ENCODE results near the gene LSMEM2. TPM values are rescaled to one million over a fixed set of nuclear protein-coding genes. Genes with fewer than 3 reads are reported as not detected.
A peak's percentile ranks its signal among the peaks of the same experiment; 100 is the strongest.
"Not testable (repeated sequence)": the region's sequence is repeated elsewhere in the genome, so short reads cannot be mapped to it uniquely, and the experiment has no call there.

The LSMEM2 gene
- not detected in 2 replicates for total RNA-seq

DNA sequence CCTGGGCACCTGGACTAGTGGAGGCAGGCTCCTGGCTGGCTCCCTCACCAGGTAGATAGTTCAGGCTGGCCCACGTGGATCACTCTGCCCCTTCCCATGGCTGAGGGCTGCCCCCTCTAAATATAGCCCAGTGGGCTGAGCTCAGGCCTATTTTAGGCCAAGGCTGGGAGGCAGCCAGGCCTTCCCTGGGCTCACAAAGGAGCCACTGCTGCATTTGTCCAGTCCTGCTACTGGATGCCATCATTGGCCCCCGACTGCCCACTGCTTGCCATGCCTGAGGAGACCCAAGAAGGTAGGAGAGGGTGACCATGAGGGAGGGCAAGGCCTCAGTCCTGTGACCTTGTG is at the start of gene LSMEM2:
Gene LSMEM2 (plus strand): TSS at position 208 of the 345 bp plus-strand sequence. CDS start 27 bp downstream, at position 235.
- DNase-seq (ENCODE audit: low read depth in 2 of 2): no peak

DNA sequence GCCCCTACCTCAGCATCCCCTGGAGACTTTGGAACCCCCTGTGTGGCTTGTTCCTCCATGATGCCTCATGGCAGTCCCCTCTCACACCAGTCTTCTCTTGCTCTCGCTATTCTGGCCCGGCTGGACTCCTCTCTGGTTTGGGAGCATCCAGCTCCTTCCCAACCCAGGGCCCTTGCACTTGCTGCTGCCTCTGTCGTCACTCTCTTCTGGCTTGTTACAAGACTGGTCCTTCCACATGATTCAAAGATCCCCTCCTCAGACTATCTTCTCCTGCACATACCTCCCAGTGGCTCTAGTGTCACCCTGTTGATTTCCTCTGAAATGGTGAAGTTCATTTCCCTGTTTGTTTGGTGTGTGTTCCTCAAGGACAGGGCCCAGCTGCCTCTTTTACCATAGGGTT is 49.4 kb upstream of the LSMEM2 start:
- DNase-seq (ENCODE audit: low read depth in 2 of 2): no peak

DNA sequence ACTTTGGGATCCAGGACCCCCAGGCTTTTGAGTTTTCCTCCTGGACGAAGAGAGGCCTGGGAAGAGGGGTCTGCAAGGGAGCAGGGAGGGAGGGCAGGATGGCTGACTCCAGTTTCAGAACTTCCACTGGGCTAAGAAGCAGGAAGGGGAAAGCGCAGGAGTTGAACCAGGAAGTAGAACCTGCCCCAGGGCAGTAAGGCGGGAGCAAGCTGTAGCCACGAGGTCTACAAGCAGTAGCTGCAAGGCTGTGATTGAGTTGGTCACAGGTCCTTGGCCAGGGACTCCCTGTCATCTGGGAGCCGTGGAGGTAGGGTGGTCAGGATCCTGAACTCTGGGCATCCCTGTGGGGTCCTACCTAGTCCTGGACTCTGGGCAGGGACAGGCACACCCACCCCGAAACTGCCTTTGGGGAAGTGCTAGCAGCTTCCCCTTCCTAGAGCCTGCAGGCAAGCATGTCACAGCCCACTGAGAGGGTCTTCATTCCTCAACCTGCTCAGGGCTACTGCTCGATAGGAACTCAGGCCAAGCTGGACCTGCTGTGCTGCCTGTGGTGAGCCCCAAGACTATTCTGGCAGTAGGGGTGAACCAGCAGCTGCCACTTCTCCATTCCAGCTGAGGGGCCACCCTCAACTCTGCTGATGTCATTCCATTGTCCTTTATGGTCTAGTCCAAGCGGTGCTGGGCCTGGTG is 48.6 kb upstream of the LSMEM2 start:
- DNase-seq (ENCODE audit: low read depth in 2 of 2): no peak

DNA sequence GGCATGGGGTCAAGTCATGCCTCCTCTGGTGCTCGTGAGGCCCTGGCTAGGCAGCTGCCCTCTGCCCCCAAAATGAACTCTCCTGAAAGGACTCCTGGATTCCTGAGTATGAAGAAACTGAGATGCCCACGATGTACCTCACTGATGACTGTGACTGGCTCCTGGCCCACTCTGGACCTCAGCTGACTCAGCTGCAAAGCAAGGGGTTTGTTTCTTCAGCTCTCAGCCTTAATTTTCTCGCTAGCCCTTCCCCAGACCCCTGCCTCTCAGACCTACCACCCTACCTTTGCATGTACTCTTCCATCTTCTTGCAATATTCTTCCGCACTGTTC is 48.1 kb upstream of the LSMEM2 start:
- DNase-seq (ENCODE audit: low read depth in 2 of 2): no peak

DNA sequence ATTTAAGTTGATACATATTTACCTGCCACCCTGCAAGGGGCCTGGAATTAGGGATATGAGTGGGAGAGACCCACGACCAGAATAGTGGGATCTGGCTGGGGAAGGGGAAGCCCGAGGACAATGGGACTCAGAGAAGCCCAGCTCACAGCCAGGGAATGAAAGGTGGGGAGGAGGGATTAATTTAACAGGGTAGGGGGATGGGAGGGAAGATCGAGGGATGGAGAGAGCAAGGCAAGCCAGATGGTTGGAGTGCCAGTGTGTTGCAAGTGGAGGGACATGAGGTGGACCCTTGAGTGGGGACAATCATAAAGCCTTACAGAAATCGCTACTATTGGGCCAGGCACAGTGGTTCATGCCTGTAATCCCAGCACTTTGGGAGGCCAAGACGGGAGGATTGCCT is 47.3 kb upstream of the LSMEM2 start:
- DNase-seq (ENCODE audit: low read depth in 2 of 2): no peak

DNA sequence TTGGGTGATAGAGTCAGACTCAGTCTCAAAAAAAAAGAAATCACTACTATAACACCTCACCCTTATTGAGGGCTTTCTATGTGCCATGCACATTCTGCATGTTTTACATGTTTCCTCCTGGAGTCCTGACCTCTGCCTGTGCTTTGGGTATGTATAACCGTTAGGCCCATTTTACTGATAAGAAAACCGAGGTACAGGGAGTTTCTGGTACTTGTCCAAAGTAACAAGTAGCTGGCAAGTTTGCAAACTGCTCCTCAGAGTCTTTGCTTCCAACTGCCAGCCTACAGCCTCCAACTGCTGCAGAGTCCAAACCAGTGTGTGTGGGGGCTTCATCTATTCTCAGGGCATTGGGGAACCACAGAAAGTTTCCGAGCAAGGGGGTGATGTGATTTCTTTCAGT is 46.6 kb upstream of the LSMEM2 start:
- DNase-seq (ENCODE audit: low read depth in 2 of 2): no peak

DNA sequence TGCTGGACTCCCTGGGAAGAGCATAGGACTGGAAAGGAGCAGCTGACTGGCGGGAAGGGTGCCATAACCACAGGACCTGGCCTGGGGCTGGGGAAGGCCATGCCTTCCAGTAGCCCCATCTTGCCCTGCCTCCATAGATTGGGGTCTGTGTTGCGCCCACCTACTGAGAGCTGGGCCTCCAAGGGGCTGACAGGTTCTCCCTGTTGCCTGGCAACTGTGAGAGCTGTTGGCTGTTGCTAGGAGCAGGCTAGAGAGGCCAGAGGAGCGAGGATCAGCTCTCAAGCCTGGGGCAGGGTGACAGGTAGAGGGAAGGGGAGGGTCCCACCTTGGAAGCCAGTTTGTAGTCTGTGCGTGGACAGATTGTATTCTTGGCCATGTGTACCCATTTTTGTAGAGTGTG is 45.7 kb upstream of the LSMEM2 start:
- DNase-seq (ENCODE audit: low read depth in 2 of 2): no peak

DNA sequence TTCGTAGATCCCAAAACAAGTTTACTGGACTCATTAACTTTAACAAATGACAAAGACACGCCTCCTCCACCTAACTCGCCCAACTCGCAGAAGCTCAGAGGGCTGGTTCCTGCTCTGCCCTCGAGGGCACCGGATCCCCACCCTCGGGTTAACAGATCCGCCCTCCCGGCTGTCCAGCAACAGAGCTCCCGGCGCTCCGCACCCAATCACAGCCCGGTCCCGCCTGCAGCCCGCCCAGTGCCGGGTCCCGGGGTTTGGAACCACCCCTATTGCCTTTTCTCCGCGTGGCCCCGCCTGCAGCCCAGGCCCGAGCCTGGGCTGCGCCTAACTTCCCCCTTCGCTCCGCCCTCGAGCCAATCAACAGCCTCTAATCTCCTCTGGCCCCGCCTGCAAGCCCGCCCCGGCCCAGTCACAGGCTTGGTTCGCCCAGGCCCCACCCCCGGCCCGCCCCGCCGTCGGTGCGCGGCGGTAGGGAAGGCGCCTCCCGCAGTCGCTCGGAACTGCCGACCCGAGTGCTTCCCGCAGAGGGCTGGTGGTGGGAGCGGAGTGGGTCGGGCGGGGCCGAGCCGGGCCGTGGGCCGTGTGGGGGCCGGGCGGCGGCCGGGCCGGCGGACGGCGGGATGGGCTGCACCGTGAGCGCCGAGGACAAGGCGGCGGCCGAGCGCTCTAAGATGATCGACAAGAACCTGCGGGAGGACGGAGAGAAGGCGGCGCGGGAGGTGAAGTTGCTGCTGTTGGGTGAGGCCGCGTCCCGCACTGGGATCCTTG is 43.0 kb upstream of the LSMEM2 start, which contains the start of gene GNAI2:
Gene GNAI2 (plus strand): TSS at position 489 of the 768 bp plus-strand sequence. CDS start 132 bp downstream, at position 621.
- peak; percentile 99 for DNase-seq (ENCODE audit: low read depth in 2 of 2)

DNA sequence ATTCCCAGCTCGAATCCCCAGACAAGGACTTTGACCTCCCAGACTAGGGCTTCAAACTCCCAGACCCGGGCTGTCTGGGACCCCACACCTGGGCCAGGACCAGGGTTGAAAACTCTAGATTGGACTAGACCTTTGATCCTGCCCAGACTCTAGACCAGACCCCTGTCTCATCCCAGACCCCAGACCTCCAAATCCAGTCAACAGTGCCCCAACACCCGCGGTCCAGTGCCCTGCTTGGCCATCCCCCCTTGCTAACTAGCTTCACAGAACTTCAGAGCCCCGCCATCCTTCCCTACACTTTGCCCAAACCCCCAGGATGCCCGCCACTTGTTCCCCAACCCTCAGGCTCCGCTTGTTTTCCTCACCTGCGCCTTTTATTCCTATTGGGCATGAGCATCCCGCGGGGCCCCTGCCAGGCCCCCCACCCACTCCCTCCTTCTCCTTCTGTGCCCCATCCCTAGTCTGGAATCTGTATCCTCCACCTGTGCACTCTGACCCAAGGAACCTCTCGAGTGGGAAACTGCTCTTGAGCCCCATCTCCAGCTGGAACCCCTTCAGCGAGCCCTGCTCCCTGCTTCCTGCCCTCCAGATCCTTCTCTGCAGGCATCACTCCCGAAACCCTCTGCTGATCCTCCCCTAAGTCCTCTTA is 42.3 kb upstream of the LSMEM2 start:
- DNase-seq (ENCODE audit: low read depth in 2 of 2): no peak

DNA sequence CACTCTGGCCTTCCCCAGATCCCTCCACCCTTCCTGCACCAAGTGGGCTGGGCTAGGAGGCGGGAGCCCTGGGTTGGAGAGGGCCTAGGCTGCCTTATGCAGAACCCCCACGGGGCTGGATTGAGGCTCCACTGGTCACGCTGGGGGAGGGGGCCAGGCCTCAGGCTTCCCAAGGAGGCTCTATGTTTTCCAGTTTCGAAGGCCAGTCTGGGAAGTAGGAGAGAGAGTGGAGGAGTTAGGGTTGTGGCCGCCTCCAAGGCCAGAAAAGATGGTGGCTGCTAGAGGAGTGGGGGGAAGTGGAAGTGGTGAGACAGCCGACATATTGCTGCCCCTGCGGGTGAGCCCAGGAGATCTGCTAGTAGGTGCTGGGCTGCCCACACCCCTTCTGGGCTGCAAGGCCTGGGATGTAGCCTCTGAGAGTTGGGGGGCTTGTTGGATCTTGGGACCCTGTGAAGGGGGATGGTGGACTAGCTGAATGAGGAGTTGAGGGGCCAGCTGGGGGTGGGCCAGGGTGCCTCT is 41.7 kb upstream of the LSMEM2 start:
- DNase-seq (ENCODE audit: low read depth in 2 of 2): peak in 1 of 2 donors; percentile 59

DNA sequence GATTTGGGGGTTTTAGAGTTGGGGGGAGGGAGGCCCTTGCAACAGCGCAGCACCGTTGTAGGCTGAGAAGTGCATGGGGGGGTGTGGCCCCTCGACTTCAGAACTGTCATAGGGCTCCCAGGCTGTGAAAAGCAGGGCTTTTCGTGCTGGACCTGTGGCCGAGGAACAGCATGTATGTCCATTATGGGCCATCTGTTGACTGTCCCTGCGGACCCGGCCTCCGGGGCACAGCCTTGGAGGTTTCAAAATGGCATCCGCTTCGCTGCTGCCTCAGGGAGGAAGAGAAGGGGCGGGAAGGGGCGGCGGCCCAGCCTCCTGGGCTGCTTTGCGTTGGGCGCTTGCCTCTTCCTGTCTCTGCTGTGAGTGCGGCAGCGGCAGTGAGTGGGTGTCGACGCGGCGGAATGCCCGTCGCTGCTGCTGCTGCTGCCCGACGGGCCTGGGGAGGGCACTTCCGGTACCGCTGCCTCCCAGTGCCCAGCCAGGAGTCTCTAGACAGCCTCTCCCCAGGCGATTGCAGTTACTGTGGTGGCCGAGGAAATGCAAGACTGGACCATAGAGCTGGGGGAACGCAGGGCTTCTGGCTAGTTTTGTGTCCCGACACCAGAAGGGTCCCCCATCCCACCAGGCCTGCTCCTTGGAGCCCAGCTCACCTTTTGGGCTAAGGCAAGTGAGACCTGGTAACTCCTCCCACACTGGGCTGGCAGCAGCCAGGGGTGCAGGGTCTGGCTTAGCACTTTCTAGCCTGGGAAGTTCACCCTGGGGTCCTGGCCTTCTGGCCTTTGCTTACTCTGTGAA is 40.9 kb upstream of the LSMEM2 start:
- peak; percentile 75 to 85 for DNase-seq (ENCODE audit: low read depth in 2 of 2)

DNA sequence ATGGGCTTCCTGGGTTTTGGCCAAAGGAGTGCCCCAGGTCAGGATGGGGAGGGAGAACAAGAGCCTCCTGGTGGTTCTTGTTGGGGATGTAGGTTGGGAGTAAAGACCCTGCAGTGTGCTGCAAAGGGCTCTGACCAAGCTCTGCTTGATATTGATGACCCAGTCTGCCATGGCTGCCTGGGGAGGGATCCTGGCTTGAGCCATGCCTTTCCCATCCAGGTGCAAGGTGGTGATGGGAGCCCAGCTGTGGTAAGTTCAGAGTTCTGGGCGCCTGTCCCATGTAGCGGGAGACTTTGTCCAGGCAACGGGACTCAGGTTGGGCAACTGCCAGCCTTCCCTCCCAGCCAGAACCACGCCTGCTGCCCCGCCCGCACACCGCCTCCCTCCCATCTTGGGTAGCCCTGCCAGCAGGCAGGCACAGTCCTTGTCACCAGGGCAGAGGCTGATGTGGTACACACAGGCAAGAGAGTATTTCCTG is 40.3 kb upstream of the LSMEM2 start:
- peak in 1 of 2 donors; percentile 64 for DNase-seq (ENCODE audit: low read depth in 2 of 2)

DNA sequence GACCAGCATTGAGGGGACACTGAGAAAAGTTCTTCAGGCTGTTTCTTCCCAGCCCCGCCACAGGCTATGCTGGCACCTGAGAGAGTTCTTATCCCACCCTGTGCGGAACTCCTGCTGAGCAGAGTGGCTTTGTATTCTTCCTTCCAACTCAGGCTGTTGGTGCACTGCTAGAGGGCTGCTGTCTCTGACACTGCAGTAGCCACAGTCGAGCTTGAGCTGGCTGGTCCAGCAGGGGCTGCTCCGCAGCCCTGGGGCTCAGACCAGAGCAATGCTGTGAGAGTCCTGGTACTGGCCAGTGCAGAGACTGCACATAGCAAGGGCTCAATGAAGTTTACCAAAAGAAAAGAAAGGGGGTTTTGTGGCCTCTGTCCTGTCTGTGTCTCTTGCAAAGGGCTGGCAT is 39.2 kb upstream of the LSMEM2 start:
- DNase-seq (ENCODE audit: low read depth in 2 of 2): no peak

DNA sequence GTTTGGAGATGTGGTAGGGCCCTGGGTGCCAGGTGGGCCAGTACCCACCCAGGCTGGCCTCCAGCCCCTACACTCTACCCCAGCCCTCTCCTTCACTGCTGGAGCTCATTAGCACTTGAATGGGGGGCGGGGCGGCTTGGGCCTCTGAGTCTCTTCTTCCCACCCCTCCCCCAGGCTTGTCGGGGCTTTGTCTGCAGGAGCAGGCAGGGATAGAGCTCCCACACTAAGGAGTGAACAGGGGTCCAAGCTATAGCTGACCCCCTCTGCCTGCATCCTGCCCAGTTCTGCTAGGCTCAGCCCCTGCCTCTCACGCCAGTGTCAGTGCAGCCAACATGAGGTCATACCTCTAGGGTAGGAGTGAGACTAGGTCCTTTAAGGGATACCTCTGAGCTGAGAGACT is 37.7 kb upstream of the LSMEM2 start:
- DNase-seq (ENCODE audit: low read depth in 2 of 2): no peak

DNA sequence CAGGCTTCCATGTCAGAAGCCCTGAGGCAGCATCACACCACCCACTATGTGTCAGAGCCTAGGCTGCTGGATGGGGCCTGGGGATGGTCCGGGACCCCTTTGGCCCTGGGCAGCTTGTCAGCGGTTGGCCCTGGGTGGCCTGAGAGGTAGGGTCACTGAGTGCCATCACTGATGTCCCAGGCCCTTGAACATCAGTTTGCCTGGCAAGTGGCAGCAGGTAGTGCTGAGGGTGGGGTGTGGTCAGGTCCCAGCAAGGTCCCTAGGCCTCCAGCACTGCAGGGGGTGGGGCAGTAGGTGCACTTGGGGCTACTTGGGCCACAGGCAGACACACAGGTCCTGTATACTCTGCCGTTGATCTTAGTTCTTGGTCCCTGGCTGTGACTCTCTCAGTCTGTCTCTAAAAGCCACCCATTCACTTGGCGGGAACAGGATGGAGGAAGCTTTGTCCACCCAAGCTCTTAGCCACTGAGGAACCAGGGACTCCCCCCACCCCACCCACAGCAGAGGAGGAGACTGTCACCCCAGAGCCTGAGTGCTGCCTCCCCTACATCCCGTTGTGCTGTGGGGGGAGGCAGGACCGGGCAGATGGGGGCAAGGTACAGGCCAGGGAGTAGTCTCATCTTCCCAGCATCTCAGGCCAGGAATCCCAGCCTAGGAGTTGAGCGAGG is 37.0 kb upstream of the LSMEM2 start:
- no peak for DNase-seq (ENCODE audit: low read depth in 2 of 2)

DNA sequence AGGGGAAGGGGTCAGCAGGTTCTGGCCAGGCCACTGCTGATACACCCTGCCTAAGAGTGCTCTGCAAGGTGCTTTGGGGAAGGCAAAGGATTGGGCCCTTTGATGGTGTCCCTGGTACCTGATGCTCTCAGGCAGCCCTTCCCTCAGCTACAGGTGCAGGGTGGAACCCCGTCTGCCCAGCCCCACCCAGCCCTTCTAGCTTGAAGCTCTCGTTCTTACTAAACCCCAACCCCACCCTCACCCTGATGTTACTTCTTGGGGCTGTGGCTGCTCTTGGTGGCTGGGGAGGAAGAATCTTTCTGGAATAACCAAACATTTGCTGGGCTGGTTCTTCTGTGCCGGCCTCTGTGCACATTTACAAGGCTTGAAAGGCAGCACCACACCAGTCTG is 36.5 kb upstream of the LSMEM2 start:
- no peak for DNase-seq (ENCODE audit: low read depth in 2 of 2)

DNA sequence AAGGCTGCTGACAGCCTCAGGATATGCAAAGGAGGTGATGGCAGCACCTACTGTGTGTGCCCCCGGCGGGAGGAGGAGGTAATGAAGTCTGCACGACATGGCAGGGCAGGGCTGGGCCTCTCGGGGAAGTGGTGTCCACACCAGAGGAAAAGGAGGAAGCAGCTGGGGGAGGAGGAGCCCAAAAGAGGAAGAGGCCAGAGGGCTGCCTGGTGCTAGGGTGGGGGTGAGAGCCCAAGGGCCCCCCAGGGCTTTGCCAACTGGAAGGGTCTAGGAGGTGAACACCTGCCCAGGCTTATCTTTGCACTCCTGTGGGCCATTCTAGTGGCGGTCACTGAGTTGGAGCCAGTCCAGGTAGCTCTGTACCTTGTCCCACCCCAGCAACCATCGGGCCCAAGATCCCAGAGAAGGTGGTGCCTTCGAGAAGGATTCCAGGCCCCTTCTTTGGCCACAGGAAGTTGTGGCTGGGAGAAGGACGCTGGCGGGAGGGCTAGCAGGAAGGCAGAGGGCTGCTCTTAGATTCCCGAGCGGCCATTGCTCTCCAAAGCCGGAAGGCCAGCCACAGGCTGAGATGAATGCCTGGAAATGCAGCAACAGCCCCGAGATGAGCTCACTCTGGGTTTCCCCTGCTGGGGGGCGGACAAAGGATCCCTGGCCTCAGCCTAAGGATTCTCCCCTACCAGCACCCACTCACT is 35.9 kb upstream of the LSMEM2 start:
- DNase-seq (ENCODE audit: low read depth in 2 of 2): peak; percentile 89 to 96

DNA sequence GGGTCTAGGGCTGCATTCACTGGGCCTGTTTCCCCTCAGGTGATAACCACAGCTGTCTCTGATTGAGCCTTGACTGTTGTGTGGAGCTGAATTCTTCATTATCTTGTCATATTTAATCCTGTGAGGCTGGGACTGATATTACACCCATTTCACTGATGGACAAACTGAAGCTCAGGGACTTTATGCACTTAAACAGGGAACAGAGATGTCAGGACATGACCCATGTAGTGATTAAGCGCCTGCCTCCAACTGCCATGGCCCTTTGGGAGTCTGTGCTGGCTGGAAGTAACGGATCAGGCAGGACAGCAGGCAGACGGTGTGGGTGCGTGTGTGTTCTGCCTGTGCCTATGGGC is 35.4 kb upstream of the LSMEM2 start:
- DNase-seq (ENCODE audit: low read depth in 2 of 2): no peak

DNA sequence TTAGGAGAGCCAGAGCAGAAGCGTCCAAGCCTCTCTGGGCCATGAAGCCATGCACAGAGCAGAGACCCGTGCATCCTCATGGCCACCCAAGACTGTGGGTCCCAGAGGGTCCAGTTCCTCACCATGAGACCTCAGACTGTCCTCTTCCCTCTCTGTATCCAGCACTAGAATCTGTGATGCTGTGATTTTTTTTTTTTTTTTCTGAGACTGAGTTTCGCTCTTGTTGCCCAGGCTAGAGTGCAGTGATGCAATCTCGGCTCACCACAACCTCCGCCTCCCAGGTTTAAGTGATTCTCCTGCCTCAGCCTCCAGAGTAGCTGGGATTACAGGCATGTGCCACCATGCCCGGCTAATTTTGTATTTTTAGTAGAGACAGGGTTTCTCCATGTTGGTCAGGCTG is 34.1 kb upstream of the LSMEM2 start:
- DNase-seq (ENCODE audit: low read depth in 2 of 2): not testable (repeated sequence)

DNA sequence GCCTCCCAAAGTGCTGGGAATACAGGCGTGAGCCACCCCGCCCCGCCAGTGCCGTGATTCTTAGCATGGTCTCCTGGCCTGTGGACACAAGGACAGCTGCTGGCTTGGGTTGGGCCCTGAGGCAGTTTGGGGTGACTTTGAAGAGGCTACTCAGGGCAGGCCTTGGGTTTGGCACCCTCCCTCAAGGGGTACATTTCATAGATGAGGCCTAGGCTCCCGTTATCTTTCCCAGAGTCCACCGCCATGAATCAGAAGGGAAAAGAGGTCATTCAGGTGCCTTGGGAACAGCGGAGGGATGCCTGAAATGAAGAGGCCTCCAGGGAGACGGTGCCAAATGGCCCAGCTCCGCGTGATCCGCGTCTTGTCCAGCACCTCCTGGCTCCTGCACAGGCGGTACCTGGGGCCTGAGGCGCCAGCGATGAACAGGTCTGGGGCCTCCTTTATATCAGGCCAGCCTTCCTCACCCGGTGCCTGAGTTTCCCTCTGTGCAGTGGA is 33.6 kb upstream of the LSMEM2 start:
- peak in 1 of 2 donors; percentile 39 for DNase-seq (ENCODE audit: low read depth in 2 of 2)
